ENCODE measurements around the gene MESD.

GRCh38 chr15:81037952-81038743 lies 48.5 kb upstream of the MESD start:
- TF ChIP-seq CTCF (conservative IDR thresholded peaks at IDR 0.05) (no peak), EZH2 (IDR thresholded peaks at IDR 0.05; ENCODE audit: low read depth) (no peak)

Measured in PC-9 (cell line).